GM21786 (cell line): Measurements from ENCODE around the gene TTC22.

Experiments used
- ATAC-seq: cut with Tn5 transposase; IDR thresholded peaks from one replicate; pipeline ENCODE4 v1.9.1; 2021; ENCODE audit not compliant: unreplicated experiment

The TTC22 gene

DNA sequence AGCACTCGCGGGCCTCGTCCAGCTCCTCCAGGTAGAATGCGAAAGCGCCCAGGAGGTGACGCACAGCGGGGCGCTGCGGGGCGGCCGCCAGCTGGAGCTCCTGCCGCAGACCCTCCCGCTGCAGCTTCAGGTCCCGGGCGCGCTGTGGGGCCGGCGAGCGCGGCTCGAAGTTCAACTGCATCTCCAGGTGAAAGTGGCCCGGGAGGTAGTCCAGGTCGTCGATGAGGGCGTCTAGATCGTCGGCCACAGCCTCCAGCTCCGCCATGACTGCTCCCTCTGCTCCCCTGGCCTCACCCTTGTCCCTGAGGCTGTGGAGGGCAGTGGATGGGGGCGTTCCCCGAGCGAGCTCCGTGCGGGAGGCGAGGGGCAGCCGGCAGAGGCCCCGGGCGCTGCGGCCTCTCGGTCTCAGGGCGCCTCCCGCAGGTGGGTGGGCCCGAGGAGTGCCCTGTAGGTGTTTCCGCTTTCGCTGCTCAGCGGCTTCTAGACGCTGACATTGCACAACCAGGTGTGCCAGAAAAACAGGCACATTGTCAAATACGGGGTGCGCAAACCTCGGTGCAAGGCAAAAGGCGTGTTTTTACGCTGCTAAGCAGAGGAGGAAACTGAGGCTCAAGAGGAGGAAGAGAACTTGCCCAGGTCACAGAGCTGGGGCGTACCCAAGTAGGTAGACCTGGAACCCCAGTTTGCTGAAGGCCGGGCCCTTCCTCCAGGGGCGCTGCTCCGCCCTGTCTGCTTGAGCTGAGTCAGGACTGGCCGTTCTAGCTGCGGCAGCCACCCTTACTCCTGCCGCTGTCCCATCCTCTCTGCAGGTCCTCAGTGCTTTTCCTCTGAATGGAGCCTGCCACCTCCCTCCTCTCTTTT, at the start of gene TTC22:
TSS of gene TTC22 (minus strand) at position 425 of the 861 bp plus-strand sequence. CDS start at position 265, 160 bp downstream.
- peak; percentile 73 for ATAC-seq

DNA sequence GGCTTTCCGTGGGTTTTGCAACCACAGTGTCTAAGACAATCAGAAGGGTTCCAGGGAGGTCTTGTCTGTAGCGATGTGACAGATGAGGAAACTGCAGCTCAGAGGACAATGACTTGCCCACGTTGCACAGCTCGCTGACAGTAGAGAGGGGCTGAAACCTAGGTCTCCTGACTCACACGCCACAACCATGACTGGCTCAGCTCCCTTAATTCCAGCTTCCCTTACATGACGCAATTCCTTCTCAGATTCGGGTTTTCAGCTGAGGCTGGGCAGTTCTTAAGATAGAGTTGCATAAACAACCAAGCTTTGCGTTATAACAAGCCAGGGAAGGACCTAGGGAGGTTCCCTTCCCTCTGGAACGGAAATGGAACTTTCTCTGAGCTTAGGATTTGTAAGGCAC, 49.6 kb upstream of the TTC22 start:
- no peak for ATAC-seq

DNA sequence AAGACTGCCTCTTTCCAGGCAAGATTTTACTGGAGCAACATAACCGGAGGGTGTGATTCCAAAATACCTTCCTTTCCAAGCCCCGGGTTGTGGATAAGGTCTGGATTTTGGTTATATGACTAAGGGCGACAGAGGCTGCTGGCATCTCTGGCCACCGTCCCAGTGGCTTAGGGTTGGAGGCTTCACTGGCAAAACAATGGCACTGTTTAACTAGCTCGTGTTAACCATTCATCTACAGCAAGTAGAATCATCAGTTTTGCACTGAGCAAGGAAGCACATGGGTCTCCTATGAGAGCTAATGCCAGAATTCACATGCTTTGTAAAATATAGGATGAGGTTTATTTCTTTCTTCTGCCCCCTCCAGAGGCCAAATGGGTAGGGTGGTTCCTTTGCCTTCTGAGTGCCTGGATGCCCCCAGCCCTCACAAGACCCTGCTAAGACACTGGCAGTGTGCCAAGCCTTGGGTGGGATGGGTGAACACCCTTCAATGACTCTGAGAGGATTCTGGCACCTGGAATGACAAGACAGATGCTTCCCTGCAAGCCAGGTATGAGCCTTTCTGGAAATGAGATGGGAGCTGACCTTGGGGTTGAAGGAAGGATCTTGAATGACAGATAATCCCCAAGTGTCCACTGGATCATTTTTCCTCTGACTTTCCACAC, 49.1 kb upstream of the TTC22 start:
- no peak for ATAC-seq

DNA sequence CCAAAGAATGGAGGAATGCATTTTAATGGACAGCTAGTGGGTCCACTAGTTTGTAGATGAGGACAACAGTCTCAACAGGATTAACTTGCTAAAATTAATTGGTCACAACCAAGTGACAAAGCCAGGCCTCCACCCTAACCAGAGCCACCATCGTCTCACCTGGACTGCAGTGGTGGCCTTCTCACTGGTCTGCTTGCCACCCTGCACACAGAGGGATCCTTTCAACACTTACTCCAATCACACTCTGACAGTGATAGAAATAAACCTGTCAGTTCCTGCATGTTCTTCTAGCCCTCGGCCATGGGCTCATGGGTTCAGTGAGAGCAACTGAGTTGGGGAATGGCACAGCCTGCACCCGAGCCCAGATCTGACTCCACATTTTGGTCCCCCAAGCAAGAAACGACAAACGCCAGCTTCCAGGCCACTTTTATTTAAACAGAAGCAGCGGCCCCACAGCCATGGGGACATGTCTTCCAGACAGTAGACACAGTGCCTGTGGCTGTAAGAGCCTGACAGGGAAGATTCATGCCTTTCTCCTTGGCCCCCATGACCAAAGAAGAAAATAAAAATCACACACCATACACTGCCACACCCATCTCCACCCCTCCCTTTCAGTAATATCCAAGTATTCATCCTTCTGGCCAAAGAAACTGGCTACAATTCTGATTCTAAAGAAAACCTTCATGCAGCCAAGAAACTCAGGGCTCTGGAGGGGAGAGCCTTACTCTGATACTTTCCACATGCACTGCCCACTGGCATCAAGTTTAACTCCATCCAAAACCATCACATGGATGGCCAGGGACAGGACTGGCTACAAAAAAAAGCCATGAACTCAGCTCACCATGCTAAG, 48.3 kb upstream of the TTC22 start:
- no peak for ATAC-seq

DNA sequence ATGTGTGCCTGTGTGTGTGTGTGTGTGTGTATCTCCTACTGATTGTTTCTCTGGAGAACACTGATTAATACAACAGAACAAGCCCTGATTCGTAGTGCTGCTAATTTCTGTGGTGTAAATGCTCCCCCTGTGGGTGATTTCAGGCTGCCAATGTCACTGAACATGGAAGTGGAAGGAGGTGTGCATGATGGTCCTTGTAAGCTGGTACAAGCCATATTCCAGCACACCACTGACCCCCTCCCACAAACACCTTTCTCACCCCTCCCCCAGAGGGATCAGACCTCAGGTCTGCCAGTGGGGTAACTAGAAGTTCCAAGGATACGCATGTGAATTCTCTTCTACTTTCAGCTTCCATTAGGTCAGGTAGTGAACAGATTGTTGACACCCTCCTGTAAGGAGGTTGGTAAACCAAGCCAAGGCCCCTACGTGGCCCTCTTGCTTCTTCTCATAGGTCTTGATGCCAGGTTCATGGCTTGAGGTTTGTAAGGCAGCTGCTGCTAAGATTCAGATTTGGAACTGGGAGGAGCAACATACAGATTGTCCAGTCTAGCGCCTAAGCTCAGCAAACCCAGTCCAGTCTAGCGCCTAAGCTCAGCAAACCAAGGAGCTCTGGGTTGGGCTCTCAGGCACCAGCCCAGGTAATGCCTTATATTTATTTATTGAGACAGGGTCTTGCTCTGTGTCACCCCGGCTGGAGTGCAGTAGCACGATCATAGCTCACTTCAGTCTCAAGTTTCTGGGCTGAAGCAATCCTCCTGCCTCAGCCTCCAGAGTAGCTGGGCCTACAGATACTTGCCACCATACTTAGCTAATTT, 47.2 kb upstream of the TTC22 start:
- no peak for ATAC-seq

DNA sequence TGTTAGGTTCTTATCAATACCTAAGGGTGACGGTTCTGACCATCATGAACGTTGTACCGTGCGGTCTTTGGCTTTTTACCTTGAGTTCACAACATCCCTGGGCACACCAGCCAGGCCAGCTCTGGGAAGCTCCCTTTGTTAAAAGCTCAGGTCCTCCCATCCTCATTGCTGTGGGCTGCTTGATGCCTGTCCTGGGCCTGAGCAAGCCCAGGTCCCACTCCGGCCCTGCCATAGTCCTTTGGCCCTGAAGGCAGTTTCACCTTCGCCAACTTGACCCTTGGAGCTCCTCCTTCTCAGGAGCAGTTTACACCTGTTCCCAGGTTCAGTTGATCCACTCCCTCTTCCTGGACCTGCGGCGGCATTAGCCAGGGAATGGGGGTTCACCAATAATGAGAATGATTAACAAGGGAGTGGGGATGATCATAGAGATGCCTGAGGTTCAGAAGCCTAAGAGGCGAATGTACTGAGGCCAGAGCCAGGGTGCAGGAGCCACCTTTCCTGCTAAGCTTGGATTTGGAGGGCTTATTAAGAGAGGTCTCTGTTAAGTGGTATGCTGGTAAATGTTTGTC, 45.7 kb upstream of the TTC22 start:
- no peak for ATAC-seq

DNA sequence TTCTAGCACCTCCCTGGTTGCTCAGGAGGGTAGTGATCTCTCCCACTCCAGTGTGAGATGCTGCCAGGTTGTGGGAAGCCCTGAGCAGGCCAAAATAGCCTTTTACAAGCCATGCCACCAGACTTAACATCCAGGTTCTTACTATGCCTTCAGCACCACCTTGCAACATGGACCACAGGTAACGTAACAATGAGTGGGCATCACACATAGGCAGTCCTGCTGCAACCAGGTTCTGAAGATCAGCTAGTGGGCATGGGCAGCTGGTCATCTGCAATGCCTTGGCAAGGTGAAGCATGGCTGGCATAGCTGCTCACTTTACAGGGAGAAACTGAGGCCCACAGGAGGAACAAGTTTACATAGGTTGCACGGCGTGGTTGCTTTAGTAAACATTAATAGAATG, 45.2 kb upstream of the TTC22 start:
- ATAC-seq = no peak

DNA sequence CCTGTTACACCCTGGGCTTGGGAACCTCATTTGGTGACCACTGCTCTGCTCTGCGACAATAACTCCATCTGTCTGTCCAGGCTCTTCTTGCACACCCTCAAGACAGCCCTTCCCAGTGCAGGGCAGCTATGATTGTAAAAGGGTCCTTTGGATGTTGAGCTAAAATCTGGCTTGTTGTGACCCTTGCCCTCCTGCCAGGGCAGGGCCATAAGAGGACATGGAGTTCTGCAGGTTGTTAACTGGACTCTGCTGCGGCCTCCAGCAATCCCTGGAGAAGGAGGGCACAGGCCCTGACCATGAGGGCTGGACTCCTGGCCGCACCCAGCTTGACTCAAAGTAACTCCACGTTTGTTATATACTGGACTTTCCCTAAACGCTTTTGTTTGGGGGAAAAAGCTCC, 44.6 kb upstream of the TTC22 start:
- ATAC-seq = no peak

DNA sequence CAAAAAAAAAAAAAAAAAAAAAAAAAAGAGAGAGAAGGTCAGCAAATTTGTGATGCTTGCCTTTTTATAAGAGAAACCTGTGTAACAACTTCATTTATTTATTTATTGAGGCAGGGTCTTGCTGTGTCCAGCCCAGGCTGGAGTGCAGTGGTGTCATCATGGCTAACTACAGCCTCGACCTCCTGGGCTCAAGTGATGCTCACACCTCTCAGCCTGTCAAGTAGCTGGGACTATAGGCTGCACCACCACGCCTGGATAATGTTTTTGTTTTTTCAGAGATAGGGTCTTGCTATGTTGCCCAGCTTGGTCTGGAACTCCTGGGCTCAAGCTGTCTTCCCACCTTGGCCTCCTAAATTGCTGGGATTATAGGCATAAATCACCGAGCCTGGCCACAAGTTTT, 43.4 kb upstream of the TTC22 start:
- no peak for ATAC-seq

DNA sequence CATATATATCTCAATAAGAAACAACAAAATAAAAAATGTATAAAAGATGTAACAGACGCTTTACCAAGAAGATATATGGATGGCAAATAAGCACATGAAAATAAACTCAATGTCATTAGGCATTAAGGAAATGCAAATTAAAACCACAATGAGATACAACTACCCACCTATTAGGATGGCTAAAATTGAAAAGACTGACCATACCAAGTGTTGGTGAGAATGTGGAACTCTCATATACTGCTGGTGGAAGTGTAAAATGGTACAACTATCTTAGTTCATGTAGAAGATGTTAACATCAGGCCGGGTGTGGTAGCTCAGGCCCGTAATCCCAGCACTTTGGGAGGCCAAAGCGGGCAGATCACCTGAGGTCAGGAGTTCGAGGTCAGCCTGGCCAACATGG, 42.3 kb upstream of the TTC22 start:
- ATAC-seq = no peak

DNA sequence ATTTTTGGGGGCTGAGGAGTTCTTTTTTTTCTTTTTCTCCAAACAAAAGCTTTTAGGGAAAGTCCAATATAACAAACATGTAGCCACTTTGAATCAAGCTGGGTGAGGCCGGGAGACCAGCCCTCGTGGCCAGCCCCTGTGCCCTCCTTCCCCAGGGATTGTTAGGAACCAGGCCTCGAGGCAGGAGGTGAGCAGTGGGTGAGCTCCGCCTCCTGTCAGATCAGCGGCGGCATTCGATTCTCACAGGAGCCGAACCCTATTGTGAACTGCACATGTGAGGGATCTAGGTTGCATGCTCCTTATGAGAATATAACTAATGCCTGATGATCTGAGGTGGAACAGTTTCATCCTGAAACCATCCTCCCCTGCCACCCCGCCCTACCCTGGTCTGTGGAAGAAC, 41.8 kb upstream of the TTC22 start:
- ATAC-seq = no peak

DNA sequence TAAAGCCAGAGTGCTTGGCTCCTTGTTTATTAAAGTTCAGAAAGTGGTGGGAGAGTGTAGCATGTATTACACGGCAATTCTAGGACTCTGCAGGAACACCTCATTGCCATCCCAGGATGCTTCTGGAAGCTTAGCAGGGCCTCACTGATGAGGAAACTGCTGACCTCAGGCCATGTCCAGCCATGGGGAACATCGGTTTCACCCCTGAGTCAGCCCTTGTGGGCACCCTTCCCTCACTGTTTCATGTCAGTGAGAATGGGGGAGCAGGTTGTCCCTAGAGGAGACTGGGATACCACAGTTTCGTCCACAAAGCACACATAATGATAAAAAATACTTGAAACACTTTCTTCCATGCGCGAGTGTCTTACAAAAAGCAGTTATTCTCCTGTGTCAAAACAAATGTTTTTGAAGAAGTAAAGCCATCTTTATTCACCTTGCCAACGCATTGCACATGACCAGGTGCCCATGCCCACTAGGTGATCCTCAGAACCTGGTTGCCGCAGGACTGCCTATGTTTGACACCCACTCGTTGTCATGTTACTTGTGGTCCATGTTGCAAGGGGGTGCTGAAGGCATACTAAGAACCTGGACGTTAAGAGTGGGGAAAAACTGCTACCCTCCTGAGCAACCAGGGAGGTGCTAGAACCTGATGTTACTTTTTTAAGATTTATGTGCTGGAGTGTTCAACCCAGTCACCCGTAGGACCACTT, 41.2 kb upstream of the TTC22 start:
- ATAC-seq = no peak

DNA sequence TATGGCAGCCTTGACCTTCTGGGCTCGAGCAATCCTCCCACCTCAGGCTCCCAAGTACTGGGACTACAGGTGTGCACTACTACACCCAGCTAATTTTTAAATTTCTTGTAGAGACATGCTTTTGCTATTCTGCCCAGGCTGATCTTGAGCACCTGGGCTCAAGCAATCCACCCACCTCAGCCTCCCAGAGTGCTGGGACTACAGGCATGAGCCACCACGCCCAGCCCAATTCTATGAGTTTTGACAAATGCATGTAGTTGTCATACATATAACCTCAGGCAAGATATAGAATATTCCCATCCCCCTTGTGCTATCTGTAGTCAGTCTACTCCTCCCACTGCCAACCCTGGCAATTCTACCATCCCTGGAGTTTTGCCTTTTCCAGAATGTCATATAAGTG, 38.7 kb upstream of the TTC22 start:
- no peak for ATAC-seq

DNA sequence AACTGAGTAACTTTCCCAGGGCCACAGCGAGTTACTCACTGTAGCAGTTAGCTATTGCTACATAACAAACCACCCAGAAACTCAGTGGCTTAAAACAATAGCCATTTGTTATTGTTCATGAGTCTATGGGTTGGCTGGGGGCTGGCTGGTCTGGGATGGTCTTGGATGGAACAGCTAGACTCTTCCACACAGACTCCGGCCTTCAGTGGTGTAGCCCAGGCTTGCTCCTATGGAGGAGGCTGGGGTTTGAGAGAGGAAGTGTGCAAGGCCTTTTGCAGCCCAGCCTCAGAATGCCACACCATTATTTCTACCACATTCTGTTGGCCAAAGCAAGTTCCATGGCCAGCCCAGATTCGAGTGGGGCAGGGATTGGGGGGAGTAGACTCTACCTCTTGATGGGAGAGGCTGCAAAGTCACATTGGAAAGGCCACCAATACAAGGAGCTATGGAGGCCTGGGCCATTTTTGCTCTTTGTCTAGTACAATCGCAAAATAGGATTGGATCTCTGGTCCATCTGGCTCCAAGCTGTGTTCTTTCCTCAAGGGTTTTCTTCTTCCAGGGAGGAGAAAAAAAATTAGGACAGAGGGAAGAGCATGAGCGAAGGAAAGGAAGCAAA, 37.5 kb upstream of the TTC22 start:
- no peak for ATAC-seq

DNA sequence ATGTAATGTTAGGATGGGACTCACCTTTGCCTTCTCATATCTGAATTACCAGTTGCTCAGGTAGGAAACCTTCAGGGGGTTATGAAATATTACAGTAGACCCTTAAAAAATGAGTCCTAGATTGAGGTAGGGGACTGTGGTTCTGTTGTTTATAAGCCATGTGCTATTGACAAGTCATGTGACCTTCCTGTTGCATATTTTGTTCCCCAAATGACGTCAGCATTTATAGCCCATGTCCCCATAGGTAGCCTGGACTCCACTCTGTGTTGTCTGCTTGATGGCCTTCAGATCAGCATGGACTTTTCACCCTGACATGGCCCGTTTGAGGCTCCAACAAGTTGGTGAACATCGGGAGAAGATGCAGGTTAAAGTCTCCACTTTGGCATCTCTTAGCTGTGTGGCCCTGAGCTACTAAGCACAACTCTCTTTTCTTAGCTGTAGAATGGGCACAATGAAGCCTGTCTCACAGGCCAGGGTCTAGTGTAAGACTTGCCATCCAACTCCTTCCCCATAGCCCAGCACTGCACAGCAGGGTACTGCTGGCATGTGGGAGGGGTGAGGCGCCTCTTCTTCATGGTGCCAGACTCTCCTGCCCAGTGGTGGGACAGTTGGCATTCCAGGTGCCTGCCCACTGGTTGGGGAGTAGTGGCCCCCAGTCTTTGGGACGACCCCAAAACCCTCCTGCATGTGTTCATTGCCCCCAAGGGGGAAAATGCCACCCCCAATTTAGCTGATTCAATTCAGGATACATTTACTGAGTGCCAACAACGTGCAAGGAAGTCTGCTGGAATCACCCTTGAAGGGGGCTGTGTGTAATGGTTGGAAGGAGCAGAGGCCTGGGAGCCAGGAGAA, 36.1 kb upstream of the TTC22 start:
- no peak for ATAC-seq

DNA sequence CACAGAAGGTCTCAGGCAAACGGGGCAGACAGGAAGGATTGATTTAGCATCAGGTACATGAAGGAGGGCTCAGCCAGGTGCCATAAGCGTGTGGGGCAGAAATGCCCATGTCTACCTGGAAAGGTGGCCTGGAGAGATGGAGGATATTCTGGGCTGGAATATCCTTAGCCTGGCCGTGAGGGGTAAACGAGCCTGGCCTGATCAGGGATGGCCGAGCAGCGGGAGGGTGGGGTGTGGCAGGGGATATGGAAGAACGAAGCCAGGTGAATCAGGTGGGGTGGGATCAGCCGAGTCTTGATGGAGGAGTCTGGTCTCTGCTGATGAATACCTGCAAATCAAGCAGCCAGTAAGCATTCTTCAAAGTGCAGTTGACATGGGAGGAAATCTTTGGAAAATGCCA, 35.5 kb upstream of the TTC22 start:
- no peak for ATAC-seq

DNA sequence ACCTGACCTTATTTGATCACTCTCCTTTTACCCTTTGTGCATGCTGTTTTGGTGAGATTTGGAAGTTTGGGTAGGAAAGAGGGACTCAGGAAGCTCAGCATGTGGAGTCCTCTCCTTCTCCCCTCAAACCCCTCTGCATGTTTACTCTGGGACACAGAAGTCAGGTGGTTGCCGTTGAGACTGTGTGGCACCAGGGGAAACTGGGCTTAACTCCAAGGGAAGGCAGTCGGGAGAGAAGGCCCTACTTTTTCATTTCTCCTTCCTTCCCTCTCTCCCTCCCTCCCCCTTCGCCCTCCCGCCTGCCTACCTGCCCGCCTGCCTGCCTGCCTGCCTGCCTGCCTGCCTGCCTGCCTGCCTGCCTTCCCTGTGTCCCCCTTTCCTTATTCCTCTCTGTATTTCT, 34.8 kb upstream of the TTC22 start:
- no peak for ATAC-seq

DNA sequence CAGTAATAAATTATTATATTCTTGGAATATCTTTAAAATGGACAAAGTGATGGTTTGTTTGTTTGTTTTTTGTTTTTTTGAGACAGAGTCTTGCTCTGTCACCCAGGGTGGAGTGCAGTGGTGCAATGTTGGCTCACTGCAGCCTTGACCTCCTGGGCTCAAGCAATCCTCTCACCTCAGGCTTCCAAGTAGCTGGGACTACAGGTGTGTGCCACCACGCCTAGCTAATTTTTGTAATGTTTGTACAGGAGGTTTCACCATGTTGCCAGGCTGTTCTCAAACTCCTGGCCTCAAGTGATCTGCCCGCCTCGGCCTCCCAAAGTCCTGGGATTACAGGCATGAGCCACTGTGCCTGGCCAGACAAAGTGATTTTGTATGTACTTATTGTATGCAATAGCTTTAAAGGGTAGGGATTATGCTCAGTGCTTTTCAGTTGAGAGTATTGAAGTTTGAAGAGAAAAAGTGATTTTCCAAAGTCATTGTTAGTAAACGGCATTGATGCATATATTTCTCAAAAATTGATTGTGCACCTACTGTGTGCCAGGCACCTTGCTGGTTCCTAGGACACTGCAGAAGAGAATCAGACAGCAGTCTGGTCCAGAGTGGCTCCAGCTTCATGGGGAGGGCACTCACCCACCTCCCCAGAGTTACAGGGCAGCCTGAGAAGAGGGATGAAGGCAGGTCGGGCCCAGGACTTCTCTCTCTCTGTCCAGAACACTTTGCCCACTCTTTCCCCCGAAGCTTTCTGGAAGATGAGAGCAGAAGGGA, 34.2 kb upstream of the TTC22 start:
- no peak for ATAC-seq
